Activated CD4-positive, alpha-beta T cell treated with anti-CD3 and anti-CD28 coated beads, Interleukin-10, Interleukin-2, amounts not matched to agents 100 ng/mL and 50 ng/mL, durations not matched to agents 16 hours and 8 hours (primary cell): ENCODE data around the gene ZMYND19.
"Not testable (repeated sequence)": the region's sequence is repeated elsewhere in the genome, so short reads cannot be mapped to it uniquely, and the experiment has no call there.

Source experiments
- DNase-seq: peaks from one replicate; pipeline ENCODE4 v3.0.0-alpha.2; 2020

The ZMYND19 gene

DNA sequence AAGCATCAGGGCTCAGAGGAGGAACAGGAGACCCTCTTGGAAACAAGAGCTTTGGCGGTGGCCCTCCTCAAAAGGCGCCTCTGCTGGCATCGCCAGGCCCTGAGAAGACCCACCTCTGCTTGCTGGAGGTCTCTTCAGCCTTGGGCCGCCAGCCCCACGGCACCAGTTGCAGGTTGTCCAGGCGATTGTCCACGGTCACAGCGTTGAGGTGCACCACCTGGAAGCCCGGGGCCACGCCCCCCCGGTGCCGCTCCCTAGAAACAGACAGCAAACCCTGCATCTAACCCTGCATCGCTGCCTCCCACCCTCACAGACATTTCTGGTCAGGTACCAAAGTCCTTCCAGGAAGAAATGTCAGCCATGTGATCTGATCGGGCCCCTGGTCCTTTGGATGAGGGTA lies 3.5 kb downstream of the ZMYND19 start:
- no peak for DNase-seq

DNA sequence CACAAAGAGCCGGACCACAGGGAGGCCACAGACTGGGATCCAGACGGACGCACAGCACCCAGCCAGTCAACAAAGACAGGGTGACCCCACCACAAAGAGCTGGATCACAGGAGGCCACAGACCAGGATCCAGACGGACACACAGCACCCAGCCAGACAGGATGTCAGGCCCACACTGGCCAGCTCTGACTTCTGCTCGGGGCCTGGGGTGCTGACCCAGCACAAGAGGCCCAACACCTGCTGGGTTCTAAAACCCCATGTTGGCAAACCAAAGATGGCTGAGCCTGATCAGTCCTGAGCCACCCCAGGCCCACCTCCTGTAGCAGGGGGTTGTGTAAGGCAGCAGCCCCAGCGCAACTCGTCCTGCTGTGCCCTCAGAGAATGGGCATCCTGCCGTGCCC lies 6.4 kb downstream of the ZMYND19 start:
- DNase-seq = no peak

DNA sequence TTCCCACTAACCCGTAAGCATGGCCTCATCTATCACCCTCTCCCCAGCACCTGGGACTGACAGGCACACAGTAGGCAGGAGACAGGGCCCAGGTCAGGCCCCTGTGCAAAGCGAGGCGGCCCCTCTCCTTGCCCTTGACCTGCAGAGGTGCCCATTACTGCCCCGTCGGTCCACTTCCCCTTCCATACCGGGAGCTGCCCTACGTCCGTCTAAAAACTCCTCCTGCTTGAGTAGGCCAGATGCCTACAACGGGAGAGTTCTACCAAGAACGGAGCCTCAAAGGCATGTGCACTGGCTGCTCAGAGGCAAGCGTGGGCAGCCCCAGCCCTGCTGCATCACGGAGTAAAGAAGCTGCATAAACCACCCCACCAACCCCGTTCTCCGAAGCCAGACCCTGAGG lies 7.0 kb downstream of the ZMYND19 start:
- no peak for DNase-seq

DNA sequence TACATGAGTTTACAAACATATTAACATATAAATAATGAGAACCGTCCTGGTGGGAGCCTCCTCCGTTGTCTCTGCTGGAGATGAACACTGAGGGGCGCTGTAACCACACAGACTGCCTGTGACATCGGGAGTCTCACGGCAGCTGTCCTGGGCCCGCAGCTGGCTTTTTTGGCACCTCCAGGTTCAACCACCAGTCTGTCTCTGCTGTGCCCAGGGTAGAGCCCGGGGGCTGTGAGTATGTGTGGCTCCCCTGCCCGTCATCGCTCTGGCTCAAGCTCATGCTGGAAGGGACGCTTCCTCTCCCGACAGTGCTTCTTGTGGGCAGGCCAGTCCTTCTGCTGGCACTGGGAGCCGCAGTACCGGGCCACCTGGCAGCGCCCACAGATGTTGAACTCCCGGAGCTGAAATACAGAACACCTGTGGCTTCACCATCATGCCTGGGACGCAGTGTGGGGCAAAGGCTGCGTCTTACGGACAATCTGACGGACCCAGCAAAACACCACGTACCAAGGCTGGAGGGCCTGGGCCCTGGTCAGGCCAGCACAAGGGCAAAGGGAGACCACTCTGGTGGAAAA lies 7.9 kb downstream of the ZMYND19 start:
- DNase-seq = no peak

DNA sequence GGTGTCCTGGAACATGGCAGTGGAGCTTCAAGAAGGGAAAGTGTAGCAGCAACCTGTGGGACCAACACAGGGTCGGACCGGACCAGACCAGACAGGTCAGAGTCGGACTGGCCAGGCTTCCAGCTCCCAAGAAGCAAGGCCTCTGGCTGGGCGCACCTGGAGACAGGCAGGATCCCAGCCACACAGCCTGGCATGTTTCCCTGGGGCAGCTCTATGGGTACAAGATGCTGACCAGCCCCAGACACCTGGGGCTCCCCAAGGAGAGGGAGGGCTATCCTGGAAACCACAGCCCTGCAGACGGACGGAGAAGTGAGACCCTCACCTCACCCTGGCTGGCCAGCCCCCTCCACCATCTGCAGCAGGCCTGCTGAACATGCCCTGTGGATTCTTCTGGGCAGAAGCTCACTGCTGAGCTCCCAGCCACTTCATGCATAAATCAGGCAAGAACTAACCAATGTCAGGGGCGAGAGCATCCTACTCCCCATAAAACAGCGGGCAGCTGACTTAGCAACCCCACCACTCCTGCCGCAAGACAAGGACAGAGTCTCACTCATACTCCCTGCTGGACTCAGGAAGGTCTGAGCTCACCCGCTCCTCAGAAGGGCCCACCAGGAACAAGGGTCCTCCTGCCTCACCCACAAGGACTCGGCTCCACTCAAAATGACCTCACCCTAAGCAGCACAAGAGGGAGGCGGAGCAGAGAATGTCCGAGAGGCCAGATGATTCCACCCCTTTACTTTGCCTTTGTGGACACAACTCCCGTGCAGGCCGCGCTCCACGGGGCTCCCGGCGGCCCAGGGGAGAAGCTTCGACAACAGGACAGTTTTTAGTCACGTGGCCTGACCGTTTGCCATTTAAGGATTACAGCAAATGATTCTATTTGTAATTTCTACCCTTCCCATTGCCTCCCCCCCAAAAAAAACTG lies 8.7 kb downstream of the ZMYND19 start:
- no peak for DNase-seq

DNA sequence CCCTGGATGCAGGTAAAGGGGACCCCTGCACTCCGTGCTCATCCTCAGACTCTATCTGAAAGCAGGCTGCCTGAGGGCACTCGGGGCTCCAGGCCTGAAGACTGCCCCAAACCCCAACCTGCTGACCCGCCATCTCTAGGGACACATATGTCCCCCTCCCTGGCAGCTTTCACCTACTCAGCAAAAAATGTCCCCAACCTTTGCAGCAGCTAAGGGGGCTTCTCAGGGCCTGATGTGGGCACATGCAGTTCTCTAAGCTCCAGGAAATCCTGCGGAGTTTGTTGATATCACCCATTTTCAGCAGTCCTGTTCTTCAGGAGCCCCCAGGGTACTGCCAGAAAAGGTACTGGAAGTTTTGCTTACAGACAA lies 9.4 kb downstream of the ZMYND19 start:
- DNase-seq = no peak

DNA sequence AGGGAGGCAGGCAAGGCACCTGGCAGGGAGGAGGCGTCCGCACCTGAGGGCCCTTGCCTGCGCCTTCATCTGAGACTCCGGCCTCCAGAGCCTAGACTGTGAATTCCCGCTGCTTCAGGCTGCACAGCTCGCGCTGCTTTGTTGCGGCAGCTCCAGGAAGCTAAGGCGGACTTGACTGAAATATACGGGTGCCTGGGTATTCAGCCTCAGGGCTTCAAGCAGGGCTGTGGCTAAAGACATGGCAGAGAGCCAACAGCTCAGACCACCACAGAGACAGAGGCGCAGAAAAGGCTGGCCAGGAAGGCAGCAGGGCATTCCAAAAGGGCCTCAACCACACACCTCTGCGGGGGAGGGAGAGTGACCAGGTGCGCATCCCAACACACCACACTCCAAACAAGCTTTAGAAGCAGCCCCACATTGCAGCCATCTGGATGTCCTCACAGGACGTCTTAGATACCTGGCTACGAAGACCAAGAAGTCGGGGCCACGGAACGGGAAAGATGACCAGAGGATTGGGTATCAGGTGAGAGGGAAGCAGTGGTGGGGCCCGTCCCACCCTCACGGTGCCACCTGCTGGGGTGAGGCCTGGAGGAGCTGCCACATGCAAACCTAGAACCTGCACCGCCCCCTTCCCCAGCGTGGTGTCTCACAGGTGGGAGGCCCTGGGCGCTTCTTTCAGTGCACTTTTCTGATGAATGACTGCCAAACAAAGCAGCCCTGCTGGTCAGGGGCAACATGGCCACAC lies 9.9 kb downstream of the ZMYND19 start:
- DNase-seq = no peak

DNA sequence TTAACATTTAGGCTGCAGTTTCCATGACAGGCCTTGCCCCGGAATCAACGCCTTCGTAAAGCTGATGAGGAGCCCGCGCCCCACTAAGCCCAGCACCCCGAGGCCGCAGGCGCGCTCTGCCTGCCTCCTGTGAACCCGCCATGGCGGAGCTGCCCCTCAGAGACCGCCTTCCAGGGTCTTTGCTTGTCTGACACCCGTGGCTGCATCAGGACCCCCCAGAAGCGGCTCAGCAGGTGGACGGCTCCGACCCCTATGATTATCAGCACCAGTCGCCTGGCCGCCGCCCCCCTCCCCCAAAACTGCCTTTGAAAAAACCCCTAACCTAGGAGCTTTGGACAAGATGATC lies 11.1 kb downstream of the ZMYND19 start:
- DNase-seq = no peak

DNA sequence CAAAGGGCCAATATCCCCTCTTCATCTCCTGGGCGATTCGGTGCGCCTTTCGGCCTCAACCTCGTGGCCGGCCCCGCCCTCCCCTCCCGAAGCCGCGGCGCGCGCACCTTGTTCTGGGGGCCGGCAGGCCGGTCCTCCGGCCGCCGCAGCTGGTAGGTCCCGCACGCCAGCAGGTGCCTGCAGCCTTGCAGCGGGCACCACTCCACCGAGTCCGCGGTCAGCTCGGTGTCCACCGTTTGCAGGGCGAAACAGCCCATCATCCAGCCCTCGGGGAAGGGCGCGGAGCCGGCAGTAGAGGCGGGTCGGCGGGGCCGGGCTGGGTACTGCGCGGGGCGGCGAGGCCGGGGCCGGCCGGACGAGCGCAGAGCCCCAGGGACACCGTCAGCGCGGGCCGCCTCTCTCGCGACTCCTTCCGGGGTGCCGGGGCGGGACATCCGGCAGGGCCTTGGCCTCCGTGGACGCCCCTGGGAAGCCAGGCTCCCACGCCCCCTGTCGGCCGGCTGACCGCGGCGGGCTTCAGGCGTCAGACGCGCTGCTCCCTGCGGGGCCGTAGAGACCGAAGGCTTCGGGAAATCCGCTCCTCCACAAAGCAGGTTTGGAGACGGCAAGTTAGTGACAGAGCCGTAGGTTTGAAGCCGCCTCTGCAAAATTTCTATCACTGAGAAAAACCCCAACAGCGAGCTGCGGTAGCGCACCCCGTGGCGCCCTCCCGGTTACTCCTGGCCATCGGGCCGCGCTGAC lies 11.6 kb downstream of the ZMYND19 start, which contains the start of gene DPH7:
Gene DPH7 (minus strand): TSS at position 408 of the 741 bp plus-strand sequence. CDS start 148 bp downstream, at position 260.
- DNase-seq = peak; percentile 97

DNA sequence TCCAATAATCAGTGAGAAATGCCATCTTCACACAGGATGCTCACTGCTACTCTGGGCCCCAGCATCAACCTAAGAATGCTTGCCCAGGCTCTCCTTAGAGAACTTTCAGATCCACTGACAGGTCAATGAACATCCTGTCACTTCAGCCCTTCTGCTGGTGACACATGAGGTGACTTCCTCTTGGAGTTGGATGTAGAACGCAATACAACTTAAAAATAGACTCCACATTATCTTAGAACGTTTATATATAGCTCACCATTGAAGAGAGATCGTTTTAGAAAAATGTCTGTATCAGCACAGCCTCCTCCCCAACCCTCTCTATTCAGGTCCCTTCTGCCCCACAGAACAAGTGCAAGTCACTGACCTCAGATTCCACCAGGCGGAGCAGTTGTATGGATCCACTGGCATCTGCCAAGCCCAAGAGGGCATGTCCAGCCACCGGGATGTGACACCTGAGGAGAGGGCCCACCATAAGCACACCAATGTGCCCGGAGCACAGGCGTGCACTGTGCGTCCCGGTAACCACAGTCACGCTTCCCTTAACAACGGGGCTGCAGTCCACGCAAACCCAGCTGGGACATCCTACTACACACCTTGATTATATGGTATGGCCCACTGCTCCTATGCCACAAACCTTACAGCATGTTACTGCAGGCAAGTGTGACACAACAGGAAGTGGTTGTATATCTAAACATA lies 14.4 kb downstream of the ZMYND19 start:
- DNase-seq = no peak

DNA sequence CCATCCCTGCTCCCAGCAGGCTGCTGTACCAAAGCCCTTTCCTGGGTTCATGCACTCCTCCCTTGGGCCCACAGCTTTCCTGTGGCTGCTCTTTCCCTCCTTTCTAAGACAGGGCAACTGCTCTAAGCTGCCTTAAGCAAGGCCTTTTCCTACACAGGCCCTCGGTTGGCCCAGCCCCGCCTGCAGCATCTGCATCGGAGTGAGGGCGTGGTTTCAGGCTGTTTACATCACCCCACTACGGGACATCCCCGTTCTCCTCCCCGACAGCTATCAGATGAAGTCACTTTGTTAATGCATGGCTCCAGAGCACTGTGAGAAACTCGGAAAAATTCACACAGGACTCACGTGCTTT lies 15.0 kb downstream of the ZMYND19 start:
- peak; percentile 36 for DNase-seq

DNA sequence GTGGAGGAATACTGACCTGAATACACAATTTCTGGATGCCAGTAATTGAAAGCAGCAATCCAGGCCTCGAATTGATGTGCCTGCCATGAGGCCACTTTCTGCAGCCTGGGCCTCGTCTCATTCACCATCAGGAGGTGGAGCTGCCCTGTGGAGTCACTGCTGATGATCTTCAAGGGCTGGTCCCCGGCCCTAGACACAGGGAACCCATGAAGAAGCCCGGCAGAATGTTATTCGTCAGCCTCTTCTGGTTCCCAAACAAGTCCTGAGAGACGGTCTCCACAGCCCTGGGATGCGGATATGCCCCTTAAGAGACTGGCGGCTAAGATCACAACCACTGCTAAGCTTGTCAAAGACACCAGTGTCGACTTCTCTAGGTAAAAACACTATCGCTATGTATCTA lies 16.1 kb downstream of the ZMYND19 start:
- no peak for DNase-seq

DNA sequence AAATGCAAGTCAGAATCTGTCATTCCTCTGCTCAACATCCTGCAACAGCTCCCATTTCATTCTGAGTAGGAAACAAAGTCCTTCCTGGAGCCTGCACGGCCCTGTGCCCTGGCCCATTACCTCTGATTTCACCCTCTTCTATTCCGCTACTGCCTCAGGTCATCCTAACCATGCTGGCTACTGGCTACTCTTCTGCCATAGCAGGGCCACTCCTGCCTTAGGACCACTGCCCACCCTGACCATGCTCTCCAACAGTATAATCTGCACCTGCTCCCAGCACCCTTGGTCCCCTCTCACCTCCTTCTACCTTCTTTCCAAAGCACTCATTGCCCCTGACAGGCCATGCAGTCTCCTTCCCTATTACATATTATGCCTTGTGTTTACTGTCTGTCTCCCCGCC lies 19.7 kb downstream of the ZMYND19 start:
- DNase-seq = no peak

DNA sequence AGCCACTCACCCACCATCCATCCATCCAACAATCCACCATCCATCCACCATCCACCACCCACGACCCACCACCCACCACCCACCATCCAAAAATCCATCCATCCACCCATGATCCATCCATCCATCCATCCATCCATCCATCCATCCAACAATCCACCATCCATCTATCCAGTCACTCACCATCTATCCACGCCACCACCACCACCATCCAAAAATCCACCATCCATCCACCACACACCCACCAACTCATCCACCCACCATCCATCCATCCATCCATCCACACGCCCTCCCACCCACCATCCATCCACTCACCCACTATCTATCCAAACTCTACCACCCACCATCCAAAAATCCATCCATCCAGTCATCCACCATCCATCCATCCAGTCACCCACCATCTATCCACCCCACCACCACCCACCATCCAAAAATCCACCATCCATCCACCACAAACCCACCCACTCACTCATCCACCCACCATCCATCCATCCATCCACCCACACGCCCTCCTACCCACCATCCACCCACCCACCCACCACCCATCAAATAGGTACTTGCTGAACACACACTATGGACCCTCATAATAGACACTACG lies 20.6 kb downstream of the ZMYND19 start:
- DNase-seq = no peak

DNA sequence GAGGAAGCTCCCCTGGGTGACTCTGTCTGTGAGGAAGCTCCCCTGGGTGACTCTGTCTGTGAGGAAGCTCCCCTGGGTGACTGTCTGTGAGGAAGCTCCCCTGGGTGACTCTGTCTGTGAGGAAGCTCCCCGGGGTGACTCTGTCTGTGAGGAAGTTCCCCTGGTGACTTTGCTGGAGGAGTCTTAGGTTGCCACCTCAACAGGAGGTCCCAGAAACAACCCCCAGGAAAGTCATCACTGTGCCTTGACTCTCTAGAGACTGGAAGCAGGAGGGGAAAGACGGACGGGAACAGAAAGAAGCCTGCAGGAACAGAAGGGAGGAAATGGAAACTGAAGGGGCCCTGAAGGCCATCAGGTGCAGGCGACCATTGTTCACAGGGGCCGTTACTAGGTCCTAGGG lies 21.9 kb downstream of the ZMYND19 start:
- DNase-seq = not testable (repeated sequence)

DNA sequence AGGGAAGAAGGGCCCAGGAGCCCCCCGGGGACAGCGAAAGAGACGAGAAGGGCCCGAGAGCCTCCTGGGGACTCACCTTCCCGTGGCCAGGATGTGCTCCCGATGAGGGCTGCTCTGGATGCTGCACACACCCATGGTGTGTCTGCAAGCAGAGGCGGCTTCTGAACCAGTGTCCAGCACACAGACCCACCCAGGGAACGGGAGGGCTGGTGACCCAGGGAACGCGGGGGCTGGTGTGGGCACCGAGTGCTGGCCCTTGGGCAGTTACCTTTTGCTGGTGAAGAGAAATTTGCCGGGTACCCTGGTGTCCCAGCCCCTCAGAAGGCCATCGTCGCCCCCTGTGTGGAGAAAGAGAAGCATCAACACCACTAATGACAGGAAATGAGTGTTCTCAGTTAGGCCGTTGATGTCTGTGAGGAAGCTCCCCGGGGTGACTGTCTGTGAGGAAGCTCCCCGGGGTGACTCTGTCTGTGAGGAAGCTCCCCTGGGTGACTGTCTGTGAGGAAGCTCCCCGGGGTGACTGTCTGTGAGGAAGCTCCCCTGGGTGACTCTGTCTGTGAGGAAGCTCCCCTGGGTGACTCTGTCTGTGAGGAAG lies 25.4 kb downstream of the ZMYND19 start:
- no peak for DNase-seq

DNA sequence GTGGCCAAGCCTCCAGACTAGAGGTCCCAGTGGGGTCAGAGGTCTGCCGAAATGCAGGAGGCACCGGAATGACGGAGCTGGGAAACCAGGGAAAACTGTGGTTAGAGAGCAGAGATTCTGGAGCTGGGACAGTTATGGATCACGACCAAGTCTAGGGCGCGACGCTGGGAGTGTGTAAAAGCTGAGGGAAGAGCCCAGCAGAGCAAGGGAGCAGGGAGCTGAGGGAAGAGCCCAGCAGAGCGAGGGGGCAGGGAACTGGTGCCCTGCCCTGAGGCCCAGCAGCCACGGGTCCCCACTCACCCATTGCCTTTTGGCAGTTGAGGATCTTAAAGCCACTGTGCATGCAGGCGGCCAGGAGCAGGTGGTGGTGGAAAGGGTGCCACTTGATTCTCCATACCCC lies 26.2 kb downstream of the ZMYND19 start:
- no peak for DNase-seq

DNA sequence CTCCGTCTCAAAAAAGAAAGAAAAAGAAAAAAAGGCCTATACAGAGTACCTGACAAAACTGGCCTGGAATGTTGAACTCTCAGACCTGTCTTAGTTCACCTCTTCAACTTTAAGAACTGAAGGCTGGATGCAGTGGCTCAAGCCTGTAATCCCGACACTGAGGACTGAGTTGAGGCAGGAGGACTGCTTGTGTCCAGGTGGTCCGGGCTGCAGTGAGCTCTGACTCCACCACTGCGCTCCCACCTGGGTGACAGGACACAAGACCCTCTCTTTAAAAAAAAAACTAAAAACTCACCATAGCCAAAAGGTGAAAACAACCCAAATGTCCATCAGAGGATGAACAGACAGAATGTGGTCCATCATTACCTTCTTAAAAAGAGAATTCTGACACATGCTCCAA lies 32.2 kb downstream of the ZMYND19 start:
- no peak for DNase-seq

DNA sequence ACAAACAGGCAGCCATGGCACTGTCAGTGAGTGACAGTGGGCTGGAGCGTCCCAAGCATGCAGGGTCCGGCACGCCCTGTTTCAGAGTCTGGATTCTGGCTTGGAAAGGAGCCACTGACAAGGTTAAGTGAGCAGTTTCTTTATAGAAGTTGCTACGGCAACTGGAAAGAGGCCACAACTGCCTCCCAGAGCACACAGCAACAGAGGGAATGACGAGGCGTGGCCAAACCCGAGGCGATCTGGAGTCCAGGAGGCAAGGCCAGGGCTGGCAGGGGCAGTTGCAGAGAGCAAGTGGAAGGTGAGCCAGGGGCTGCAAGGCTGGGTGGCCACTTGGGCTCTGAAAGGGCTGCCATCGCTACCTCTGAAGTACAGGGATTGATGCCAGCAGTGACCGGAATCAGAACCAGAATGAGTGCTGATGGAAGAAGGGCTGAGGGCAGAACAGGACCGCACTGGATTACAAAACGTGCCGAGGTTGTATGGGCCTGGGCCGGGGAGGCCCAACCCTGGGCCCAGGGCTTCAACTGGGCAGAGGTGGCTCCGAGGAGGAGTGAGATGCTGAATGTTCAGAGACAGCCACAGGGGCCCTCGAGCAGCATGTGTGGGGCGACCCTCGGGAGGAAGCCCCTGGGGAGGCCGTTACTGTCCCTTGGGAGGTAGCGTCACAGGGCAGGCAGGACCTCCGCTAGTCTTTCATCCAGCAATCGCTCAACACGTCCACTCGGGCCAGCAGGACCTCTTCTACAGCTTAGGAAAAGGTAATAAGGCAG lies 34.1 kb downstream of the ZMYND19 start:
- DNase-seq = no peak

DNA sequence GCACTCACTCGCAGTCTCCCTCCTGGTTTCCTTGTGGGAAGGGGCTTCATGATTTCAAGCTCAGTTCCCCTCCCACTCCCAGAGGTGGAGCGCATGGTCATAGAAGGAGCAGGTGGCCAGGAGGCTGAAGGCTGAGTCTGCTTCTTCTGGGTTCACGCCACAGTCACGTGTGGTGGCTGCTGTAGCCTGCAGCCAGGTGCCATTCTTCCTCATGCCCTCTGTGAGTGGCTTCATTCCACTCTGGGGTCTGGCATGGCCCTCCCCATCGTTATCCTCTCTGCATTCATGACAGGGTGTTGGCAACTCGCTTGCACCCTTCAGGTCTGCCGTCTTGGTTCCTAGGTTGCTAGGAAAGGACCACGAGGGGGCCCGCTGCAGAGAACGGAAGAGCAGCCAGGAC lies 35.1 kb downstream of the ZMYND19 start:
- DNase-seq = no peak

DNA sequence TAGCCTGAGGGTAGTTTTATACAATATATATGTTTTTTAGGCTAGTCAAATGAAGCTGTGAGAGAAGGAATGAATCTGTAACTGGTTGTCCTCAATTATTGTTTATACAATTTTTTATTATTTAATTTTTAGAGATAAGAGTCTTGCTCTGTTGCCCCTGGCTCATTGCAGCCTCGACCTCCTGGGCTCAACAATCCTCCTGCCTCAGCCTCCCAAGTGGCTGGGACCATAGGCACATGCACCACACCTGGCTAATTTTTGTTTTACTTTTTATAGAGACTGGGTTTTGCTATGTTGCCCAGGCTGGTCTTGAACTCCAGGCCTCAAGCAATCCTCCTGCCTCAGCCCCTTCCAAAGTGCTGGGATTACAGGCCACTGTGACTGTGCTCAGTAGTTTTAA lies 36.0 kb downstream of the ZMYND19 start:
- DNase-seq = no peak
